PFSK-1 (cell line): ENCODE measurements around the gene HK3.

Experiments
- FOXP2 ChIP-seq: optimal IDR thresholded peaks from 2 replicates; pipeline ENCODE3; 2011; ENCODE audit warnings: borderline replicate concordance, control low read depth, inconsistent platforms; ENCODE audit not compliant: insufficient read depth; ENCODE audit errors: extremely low read length, extremely low read depth
- POLR2AphosphoS5 ChIP-seq: IDR thresholded peaks from 2 replicates; pipeline ENCODE4 v1.6.1; 2012; ENCODE audit warnings: low read depth, mild to moderate bottlenecking, control low read depth, low read length, moderate library complexity
- SIN3A ChIP-seq: IDR thresholded peaks from 2 replicates; pipeline ENCODE4 v1.6.1; 2012; ENCODE audit warnings: mild to moderate bottlenecking, low read length, moderate library complexity, borderline replicate concordance; ENCODE audit not compliant: insufficient read depth
- TAF1 ChIP-seq: IDR thresholded peaks from 2 replicates; pipeline ENCODE4 v1.6.1; 2012; ENCODE audit warnings: low read length, control low read depth, borderline replicate concordance; ENCODE audit not compliant: insufficient read depth
- TF ChIP-seq, protein P1 (sequence below), 2 experiments: IDR thresholded peaks; 2 replicates each; pipeline versions ENCODE4 v1.6.1 to v1.8.0; 2011 to 2012; ENCODE audit warnings: low read depth in 2 of 2, low read length in 2 of 2, control low read depth in 1 of 2, inconsistent platforms in 1 of 2, mild to moderate bottlenecking in 1 of 2, moderate library complexity in 1 of 2; ENCODE audit not compliant: insufficient read depth in 1 of 2

GRCh38 chr5:176906796-176907195, 7.7 kb upstream of the HK3 start:
- no peak for TF ChIP-seq POLR2AphosphoS5
- TF ChIP-seq, protein P1, sequence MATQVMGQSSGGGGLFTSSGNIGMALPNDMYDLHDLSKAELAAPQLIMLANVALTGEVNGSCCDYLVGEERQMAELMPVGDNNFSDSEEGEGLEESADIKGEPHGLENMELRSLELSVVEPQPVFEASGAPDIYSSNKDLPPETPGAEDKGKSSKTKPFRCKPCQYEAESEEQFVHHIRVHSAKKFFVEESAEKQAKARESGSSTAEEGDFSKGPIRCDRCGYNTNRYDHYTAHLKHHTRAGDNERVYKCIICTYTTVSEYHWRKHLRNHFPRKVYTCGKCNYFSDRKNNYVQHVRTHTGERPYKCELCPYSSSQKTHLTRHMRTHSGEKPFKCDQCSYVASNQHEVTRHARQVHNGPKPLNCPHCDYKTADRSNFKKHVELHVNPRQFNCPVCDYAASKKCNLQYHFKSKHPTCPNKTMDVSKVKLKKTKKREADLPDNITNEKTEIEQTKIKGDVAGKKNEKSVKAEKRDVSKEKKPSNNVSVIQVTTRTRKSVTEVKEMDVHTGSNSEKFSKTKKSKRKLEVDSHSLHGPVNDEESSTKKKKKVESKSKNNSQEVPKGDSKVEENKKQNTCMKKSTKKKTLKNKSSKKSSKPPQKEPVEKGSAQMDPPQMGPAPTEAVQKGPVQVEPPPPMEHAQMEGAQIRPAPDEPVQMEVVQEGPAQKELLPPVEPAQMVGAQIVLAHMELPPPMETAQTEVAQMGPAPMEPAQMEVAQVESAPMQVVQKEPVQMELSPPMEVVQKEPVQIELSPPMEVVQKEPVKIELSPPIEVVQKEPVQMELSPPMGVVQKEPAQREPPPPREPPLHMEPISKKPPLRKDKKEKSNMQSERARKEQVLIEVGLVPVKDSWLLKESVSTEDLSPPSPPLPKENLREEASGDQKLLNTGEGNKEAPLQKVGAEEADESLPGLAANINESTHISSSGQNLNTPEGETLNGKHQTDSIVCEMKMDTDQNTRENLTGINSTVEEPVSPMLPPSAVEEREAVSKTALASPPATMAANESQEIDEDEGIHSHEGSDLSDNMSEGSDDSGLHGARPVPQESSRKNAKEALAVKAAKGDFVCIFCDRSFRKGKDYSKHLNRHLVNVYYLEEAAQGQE (IDR thresholded peaks at IDR 0.05; ENCODE audit: insufficient read depth in 1 of 2, low read depth in 2 of 2, low read length in 2 of 2), result no peak
- TF ChIP-seq SIN3A, result no peak
- no peak for TF ChIP-seq TAF1
- TF ChIP-seq FOXP2, result no peak
